ENCODE measurements around the gene SLC26A9.

The SLC26A9 gene

DNA sequence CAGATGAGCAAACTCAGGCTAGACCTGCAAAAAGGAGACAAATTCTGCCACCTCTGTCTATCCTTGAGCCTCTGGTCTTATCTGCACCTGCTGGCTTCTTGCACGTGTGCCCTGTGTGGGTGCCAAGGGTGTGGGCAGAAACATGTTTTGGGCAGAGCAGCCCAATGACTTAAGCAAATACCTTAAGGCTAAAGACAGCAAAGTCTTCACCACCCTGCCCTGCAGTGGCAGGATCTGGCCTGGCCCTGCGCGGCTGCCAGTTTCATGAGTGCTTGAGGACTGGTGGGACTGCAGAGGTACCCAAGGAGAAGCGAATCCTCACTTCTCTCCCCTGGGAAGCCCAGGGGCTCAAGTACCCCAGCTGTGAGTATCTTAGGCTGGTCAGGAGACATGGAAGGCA is 3.8 kb upstream of the SLC26A9 start:
- no peak for DNase-seq (ENCODE audit: low read depth)

DNA sequence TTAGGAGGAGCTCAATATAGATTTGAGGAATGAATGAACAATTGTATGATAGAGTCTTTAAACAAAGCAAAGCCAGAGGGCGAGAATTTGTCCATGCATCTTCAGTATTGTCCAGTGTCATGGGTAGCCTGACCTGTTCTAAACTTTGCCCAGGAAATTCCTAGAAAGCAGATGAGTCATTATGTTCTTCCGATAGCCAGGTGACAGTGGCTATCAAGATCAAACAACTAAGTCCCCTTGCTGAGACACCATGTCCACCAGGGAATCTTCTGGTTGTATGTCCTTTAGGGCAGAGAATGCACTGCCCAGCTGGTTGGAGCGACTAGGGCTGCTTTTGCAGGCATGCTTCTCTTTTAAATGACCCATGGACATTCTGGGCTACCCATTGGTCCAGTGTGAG is 1.8 kb upstream of the SLC26A9 start:
- DNase-seq (ENCODE audit: low read depth): no peak

DNA sequence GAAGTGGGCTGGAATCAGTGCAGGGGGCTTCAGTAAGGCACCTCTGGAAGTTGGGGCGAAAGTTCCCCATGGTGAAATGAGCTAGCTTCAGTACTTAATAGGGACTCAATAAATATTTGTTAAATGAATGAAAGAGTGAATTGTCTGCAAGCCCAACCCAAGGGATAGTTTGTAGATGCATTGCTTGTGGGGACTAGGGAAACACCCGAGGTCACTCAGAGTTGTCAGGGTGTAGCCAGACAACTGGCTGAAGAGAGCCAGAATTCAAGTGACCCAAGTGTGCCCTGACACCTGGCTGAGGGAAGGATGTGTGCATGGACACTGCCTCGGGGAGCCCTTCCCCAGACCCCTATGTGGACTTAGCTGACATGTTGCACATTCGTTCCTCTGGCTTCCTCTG is 1.3 kb upstream of the SLC26A9 start:
- no peak for DNase-seq (ENCODE audit: low read depth)

DNA sequence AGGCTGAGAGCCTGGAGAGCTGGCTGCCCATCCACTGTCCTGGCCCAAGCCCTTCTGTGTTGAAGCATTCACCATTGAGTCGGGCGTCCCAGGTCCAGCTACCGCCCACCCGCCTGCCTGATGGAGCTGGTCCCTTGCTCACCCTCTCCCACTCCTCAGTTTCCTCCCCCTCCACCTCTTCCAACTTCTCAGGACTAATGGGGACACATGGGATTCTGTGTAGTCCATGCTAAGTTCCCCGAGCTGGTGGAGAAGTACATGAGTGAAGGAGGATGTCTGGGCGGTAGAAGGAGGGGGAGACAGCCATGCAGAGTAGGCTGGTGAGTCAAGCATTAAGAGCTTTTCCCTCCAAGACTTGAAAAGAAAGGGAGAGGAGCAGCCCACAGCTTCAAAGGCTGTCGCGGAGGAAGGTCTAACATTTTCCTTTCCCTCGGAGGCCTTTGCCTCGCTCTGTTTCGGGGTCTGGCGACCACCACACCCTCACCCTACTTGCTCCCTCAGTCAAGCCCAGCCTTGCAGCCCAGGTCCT is 561 bp downstream of the SLC26A9 start:
- DNase-seq (ENCODE audit: low read depth): no peak

- no peak for DNase-seq (ENCODE audit: low read depth)
Measured at GRCh38 chr1:205940710-205941109, 2.5 kb downstream of the SLC26A9 start.

GRCh38 chr1:205939690-205940330 is 3.4 kb downstream of the SLC26A9 start:
- DNase-seq (ENCODE audit: low read depth): no peak

GRCh38 chr1:205938682-205939081 is 4.6 kb downstream of the SLC26A9 start:
- no peak for DNase-seq (ENCODE audit: low read depth)

DNA sequence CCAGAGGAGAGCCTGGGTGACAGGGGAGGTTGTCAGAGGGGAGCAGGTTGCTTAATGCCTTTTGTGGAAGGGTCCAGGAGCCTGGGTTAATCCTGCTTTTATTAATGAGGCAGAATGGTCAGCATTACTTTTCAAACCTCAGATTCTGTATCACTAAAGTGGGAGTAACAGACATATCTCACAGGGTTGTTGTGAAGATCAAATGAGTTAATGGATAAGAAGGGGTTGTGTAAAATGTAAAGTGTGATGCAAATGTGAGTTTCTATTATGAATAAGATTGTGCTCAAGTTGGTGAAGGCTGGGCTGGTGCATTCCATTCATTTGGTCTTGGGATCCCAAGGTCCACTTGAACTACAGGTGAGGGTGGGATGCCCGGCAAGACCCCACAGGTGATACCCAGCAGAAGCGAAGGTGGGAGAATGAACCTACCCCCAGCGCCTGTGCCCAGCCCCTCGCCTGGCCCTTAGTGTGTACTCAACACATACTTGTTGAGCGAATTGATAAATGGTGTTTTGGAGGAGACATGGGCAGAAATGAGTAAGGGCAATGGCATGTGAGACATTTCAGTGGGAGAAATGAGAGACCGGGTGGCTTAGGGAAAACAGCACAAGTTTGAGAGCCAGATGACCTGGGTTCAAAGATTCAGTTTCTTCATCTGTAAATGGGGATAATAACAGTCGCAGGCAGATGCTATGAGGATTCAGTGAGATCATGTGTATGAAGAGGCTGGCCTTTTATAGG is 6.2 kb downstream of the SLC26A9 start:
- peak; percentile 27 for DNase-seq (ENCODE audit: low read depth)

DNA sequence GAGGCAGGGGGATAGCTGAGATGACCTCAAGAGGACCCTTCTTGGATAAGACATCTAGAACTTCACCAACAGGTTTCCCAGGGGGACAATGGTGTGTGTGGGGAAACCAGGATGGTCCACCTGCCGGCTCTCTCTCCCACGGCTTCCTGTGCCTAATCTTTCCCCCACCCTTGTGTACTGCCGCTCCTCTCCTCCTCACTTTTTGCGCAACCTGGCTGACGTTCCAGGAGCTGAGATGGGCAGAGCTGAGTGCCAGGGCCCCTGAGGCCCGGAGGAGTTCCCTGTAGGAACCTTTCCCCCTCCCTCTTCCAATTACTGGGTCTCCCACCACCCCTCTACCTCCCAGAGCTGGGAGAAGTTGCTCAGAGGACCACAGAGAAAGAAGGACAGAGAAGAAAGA is 6.9 kb downstream of the SLC26A9 start:
- no peak for DNase-seq (ENCODE audit: low read depth)

DNA sequence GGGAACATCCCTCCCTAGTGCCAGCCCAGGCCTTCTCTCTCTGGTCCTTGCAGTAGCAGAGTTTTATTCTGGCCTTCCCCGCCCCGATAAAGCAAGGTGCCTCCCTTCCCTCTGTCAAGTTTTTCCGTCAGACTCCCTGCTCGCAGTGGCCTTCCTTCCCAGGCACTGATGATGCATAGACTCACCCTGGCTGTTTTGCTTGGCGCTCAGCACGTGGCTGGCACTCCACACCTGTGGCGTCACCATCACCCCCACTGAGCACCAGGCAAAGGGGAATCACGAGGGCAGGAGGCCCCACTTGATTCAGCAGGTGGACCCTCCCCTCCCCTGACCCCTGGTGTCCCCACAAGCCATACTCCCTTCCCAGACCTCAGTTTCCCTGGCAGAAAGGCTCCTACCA is 7.4 kb downstream of the SLC26A9 start:
- no peak for DNase-seq (ENCODE audit: low read depth)

GRCh38 chr1:205934788-205935187 is 8.5 kb downstream of the SLC26A9 start:
- DNase-seq (ENCODE audit: low read depth): no peak

- DNase-seq (ENCODE audit: low read depth): no peak
Measured at GRCh38 chr1:205933671-205934618, 9.3 kb downstream of the SLC26A9 start.

GRCh38 chr1:205932776-205933175 is 10.5 kb downstream of the SLC26A9 start:
- no peak for DNase-seq (ENCODE audit: low read depth)

GRCh38 chr1:205930799-205931281 is 12.4 kb downstream of the SLC26A9 start:
- DNase-seq (ENCODE audit: low read depth): no peak

GRCh38 chr1:205930195-205930577 is 13.1 kb downstream of the SLC26A9 start:
- no peak for DNase-seq (ENCODE audit: low read depth)

GRCh38 chr1:205929496-205930194 is 13.6 kb downstream of the SLC26A9 start:
- no peak for DNase-seq (ENCODE audit: low read depth)

DNA sequence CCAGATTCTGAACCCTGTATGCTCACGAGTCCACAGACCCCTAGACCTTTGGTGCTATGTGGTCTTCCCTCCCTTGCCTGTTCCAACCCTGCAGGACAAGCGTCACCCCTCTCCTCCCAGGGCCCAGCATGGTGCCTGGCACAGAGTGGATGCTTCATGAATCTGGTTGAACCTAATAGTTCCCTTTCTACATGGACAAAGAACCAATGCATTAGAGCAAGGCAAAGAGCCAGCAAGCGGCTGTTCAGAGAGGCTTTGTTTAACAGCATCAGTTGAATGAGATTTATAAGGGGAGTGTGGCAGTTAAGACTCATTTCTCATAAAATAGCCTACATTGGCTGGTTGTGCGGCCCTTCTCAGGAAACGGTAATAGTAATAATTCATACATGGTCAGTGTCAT is 14.9 kb downstream of the SLC26A9 start:
- DNase-seq (ENCODE audit: low read depth): no peak

DNA sequence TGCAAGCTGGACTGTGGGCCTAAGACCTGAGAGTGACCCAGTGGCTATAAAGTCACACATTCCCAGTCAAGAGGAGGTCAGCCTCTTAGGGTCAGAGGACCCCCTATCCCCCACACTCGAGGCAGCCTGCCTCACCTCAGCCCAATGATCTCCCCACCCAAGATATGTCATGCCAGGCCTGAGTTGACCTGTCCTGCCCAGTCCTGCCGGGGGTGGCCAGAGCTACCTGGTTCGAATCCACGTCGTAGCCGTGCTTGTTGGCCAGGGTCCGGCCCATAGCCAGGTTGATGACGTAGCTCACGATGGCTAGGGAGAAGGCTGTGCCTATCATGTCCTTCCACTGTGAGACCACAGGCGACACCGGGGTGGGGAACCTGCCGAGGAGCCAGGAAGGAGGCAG is 15.6 kb downstream of the SLC26A9 start:
- DNase-seq (ENCODE audit: low read depth): no peak

DNA sequence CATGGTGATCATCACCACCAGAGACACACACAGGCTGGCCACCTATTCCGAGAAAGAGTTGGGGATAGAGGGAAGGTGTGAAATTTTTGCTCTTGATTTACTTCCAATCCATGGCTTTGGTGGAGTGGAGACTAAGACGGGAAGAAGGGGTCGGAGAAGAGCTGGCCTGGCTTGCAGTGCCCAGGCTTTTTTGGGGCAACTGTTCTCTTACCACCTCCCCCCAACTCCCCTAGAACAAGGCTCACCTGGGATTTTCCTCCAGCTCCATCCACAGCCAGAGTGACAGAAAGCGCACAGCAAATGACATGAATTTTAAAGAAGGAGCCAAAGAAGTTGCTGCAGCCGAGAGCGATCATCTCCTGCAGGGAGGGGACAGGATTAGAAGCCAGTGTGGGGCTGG is 16.0 kb downstream of the SLC26A9 start:
- DNase-seq (ENCODE audit: low read depth): no peak

- DNase-seq (ENCODE audit: low read depth): no peak
Measured at GRCh38 chr1:205926636-205927035, 16.6 kb downstream of the SLC26A9 start.

DNA sequence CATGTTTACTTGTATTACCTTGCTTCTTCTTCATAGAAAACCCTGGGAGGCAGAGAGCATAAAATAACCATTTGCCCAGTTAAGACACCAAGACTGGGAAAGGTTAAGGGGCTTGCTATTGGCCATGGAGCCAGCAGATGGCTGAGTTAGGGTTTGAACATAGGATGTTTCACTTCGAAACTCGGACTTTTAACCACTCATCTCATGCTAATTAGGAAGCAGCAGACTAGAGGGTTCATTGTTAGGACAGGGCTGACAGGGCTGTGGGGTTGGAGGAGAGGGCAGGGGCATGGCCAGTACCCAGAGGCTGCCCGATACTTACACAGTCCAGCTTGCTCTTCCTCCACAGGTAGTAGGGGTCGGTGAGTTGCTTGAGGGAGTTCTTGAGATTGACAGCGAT is 17.0 kb downstream of the SLC26A9 start:
- no peak for DNase-seq (ENCODE audit: low read depth)

GRCh38 chr1:205925736-205926135 is 17.5 kb downstream of the SLC26A9 start:
- DNase-seq (ENCODE audit: low read depth): peak; percentile 91
